SU-DHL-6 (cell line): ENCODE measurements around the gene OTOGL.

ENCODE experiments used
- EZH2phosphoT487 ChIP-seq: fragments of 200-600 bp; sonication (generic), shearing (Covaris generic); conservative IDR thresholded peaks from 2 replicates; pipeline ENCODE4 v1.6.1; 2018; ENCODE audit warnings: mild to moderate bottlenecking, antibody characterized with exemption, low read length, moderate library complexity, mixed read lengths
- TF ChIP-seq, protein P1 (sequence below): fragments of 200-600 bp; sonication (generic); IDR thresholded peaks from one replicate; pipeline ENCODE4 v1.5.1; 2017; ENCODE audit warnings: antibody characterized with exemption, mild to moderate bottlenecking, low read length, moderate library complexity; ENCODE audit not compliant: insufficient read depth, poor library complexity, severe bottlenecking

DNA sequence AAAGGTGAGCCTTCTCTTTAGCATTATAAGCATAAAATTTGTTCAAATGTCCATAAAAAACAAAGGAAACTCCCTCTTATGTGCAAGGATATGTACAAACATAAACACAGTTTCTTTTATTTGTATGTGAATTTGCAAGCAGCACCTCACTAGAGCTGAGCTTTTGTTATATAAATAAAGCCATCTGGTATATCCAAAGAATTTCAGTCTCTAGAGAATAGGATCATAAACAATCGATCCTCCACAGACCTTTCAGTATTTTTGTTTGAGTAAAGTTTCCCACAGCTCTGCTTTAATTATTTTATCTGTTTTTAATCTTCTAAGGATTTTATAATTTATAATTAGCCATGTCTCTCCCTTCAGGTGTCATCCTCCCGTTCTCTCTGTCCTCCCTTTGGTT is 89.2 kb downstream of the OTOGL start:
- TF ChIP-seq, protein P1, sequence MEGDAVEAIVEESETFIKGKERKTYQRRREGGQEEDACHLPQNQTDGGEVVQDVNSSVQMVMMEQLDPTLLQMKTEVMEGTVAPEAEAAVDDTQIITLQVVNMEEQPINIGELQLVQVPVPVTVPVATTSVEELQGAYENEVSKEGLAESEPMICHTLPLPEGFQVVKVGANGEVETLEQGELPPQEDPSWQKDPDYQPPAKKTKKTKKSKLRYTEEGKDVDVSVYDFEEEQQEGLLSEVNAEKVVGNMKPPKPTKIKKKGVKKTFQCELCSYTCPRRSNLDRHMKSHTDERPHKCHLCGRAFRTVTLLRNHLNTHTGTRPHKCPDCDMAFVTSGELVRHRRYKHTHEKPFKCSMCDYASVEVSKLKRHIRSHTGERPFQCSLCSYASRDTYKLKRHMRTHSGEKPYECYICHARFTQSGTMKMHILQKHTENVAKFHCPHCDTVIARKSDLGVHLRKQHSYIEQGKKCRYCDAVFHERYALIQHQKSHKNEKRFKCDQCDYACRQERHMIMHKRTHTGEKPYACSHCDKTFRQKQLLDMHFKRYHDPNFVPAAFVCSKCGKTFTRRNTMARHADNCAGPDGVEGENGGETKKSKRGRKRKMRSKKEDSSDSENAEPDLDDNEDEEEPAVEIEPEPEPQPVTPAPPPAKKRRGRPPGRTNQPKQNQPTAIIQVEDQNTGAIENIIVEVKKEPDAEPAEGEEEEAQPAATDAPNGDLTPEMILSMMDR = no peak
- TF ChIP-seq EZH2phosphoT487 = no peak
